PC-3 (cell line): ENCODE measurements around the gene MORN4. TPM values are rescaled to one million over a fixed set of nuclear protein-coding genes. Genes with fewer than 3 reads are reported as not detected.

Experiments
- ATAC-seq: fragments of 200-7000 bp; cut with Tn5 transposase; 2 replicates; pipeline ENCODE4 v1.9.1; 2020; ENCODE audit warnings: mild to moderate bottlenecking, moderate library complexity
- BruUV-seq: library from RNA; stranded (reverse); fragments of 400-500 nt; replicated peaks from 2 replicates; lab custom pipeline; 2021; lab: Mats Ljungman, UMichigan
- CTCF ChIA-PET: fragments of 300-600 bp; sonication (Branson Sonifier 250); formaldehyde crosslinking; loops from one replicate; lab custom pipeline; 2022; ENCODE audit warnings: antibody characterized with exemption; lab: Charles Lee
- POLR2A ChIA-PET: fragments of 300-600 bp; sonication (Branson Sonifier 250); formaldehyde crosslinking; loops from one replicate; lab custom pipeline; 2022; ENCODE audit warnings: antibody characterized with exemption; ENCODE audit not compliant: unreplicated experiment; lab: Charles Lee
- DNase-seq: peaks from one replicate; pipeline ENCODE4 v3.0.0-alpha.2; 2015
- H2AFZ ChIP-seq: fragments of 300-600 bp; sonication (generic); 2 replicates; pipeline ENCODE4 v1.6.0; 2016; ENCODE audit warnings: antibody characterized with exemption, low read length
- H3F3A ChIP-seq: fragments of 300-600 bp; sonication (generic); one replicate; pipeline ENCODE4 v1.6.0; 2017; ENCODE audit warnings: antibody characterized with exemption, low read length, control low read depth, mild to moderate bottlenecking; ENCODE audit not compliant: unreplicated experiment
- H3K27ac ChIP-seq: fragments of 300-600 bp; sonication (generic); 2 replicates; pipeline ENCODE4 v1.5.1; 2016; ENCODE audit warnings: mild to moderate bottlenecking, low read length
- H3K27me3 ChIP-seq: fragments of 300-600 bp; sonication (generic); 2 replicates; pipeline ENCODE4 v1.6.1; 2016; ENCODE audit warnings: low read length, mixed read lengths
- H3K36me3 ChIP-seq: fragments of 300-600 bp; sonication (generic); 2 replicates; pipeline ENCODE4 v1.6.1; 2016; ENCODE audit warnings: low read depth, mixed run types, low read length, mixed read lengths
- H3K4me1 ChIP-seq: fragments of 300-600 bp; sonication (generic); 2 replicates; pipeline ENCODE4 v1.5.1; 2016; ENCODE audit warnings: low read length; ENCODE audit not compliant: insufficient read depth
- H3K4me2 ChIP-seq: fragments of 300-600 bp; sonication (generic); 2 replicates; pipeline ENCODE4 v1.6.0; 2016; ENCODE audit warnings: low read length
- H3K4me3 ChIP-seq: fragments of 300-600 bp; sonication (generic); 2 replicates; pipeline ENCODE4 v1.5.1; 2016; ENCODE audit warnings: mild to moderate bottlenecking, low read length, mixed read lengths
- H3K79me2 ChIP-seq: fragments of 300-600 bp; sonication (generic); 2 replicates; pipeline ENCODE4 v1.6.1; 2017; ENCODE audit warnings: low read length, mixed read lengths
- H3K9ac ChIP-seq: fragments of 300-600 bp; sonication (generic); 2 replicates; pipeline ENCODE4 v1.6.0; 2016; ENCODE audit warnings: mild to moderate bottlenecking, low read length
- H3K9me2 ChIP-seq: fragments of 300-600 bp; sonication (generic); replicated peaks from 2 replicates; pipeline ENCODE4 v1.6.1; 2016; ENCODE audit warnings: mixed run types, low read length, mixed read lengths
- H3K9me3 ChIP-seq: fragments of 300-600 bp; sonication (generic); 2 replicates; pipeline ENCODE4 v1.6.1; 2016; ENCODE audit warnings: low read length, mixed read lengths
- H4K20me1 ChIP-seq: fragments of 300-600 bp; sonication (generic); 2 replicates; pipeline ENCODE4 v1.6.1; 2016; ENCODE audit warnings: low read length, mixed read lengths
- EZH2 ChIP-seq: fragments of 300-600 bp; sonication (generic); IDR thresholded peaks from one replicate; pipeline ENCODE4 v1.6.1; 2017; ENCODE audit warnings: antibody characterized with exemption, mild to moderate bottlenecking, low read length; ENCODE audit not compliant: unreplicated experiment
- EZH2phosphoT487 ChIP-seq: fragments of 300-600 bp; sonication (generic); IDR thresholded peaks from 2 replicates; pipeline ENCODE4 v1.6.1; 2018; ENCODE audit warnings: mild to moderate bottlenecking, antibody characterized with exemption, low read length, borderline replicate concordance
- intact Hi-C: fragments of 100-400 bp; cut with micrococcal nuclease; formaldehyde crosslinking; loops from 2 replicates; pipeline ENCODE4 v1.9.0; 2023
- total RNA-seq: library from RNA; depleted of rRNA; stranded (reverse); fragments of >200 nt; gene quantifications from 2 replicates; pipeline ENCODE4 v1.2.3, GENCODE V29; 2014
- TF ChIP-seq, protein P1 (sequence below): fragments of 300-600 bp; sonication (generic); conservative IDR thresholded peaks from 2 replicates; pipeline ENCODE4 v1.5.1; 2017; ENCODE audit warnings: antibody characterized with exemption, low read depth, mild to moderate bottlenecking, low read length

The MORN4 gene
- total RNA-seq, 1 experiment from 2014 or later = 12.9 TPM

DNA sequence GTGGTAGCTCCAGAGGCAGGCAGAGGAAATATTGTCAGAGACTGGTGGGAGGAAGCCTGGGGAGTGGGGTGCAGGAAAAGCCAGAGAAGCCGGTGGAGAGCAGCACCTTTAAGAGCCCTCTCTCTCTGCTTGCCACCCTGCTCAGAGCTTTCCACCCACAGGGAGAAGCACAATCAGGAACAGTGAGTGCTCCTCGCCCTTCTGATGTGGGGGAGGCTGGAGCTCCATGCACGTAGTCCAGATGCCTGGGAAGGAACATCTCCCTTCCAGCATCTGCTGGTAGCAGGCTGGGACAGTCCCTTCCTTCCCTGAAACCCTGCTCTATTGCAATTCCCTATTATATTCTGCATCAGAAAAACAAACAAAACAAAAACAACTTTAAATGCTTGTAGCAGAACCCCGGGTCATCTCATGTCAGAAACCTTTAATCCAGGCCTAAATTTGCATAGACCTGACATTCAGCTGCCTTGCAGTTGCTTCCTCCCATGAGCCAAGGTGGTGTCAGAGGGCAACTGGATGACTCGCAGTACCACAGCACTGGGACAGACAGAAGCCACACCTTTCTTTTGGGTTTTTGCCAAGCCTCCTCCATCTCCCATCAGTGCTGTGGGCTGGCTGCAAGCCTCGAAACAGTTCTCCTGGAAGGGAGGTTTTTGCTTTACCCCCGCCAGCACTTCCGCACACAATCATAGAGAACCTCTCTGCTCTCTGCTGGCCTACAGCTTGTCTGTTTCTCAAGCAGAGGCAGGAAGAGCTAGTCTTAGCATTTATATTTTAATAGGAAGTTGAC lies 40.6 kb upstream of the MORN4 start:
- Histone ChIP-seq H3K4me2 (no peak overlapping the region), H3K9me2 (no peaks in the 10 kb centered on the region), H3K4me3 (no peak overlapping the region), H2AFZ (no peak overlapping the region), H3K27me3 (no peaks in the 10 kb centered on the region), H3K4me1 (peaks cover 6% of the 10 kb centered on the region; the same call in 1 of the 2 replicates), H3K9ac (no peak overlapping the region), H3K36me3 (peaks cover 13% of the 10 kb centered on the region), H3K9me3 (no peaks in the 10 kb centered on the region), H3K79me2 (no peaks in the 10 kb centered on the region), H3F3A (no peaks in the 10 kb centered on the region), H4K20me1 (no peaks in the 10 kb centered on the region), H3K27ac (no peak overlapping the region)
- CTCF ChIA-PET = no interaction called here
- no TSS peak for BruUV-seq
- intact Hi-C loops = no loop called here
- DNase-seq (peak; percentile 59), ATAC-seq (peak; percentile 72)
- TF ChIP-seq EZH2 = no peak
- TF ChIP-seq EZH2phosphoT487 = no peak
- TF ChIP-seq, protein P1, sequence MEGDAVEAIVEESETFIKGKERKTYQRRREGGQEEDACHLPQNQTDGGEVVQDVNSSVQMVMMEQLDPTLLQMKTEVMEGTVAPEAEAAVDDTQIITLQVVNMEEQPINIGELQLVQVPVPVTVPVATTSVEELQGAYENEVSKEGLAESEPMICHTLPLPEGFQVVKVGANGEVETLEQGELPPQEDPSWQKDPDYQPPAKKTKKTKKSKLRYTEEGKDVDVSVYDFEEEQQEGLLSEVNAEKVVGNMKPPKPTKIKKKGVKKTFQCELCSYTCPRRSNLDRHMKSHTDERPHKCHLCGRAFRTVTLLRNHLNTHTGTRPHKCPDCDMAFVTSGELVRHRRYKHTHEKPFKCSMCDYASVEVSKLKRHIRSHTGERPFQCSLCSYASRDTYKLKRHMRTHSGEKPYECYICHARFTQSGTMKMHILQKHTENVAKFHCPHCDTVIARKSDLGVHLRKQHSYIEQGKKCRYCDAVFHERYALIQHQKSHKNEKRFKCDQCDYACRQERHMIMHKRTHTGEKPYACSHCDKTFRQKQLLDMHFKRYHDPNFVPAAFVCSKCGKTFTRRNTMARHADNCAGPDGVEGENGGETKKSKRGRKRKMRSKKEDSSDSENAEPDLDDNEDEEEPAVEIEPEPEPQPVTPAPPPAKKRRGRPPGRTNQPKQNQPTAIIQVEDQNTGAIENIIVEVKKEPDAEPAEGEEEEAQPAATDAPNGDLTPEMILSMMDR = no peak
- POLR2A ChIA-PET = no interaction called here

DNA sequence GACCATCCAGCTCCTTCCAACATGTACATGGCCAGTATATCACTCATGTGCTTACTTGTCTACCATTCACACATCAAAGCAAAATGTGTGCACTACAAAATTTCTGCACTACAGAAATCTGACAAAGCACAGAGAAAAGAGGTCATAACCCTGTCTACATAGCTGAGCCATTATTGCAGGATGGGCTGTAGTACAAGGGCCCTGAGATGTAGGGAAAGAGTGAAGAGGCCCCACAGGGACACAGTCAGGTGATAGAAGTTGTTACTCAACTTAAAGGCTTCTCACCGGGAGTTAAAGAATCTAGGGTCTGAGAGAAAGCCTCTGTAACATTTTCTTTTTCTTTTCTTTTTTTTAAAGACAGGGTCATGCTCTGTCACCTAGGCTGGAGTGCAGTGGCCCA lies 36.3 kb upstream of the MORN4 start:
- CTCF ChIA-PET = no interaction called here

More for the DNA sequence above, 36.3 kb upstream of the MORN4 start:
- Histone ChIP-seq H3K27ac (no peak overlapping the region), H3F3A (no peaks in the 10 kb centered on the region), H3K9me3 (no peaks in the 10 kb centered on the region), H2AFZ (no peak overlapping the region), H3K4me3 (no peak overlapping the region), H3K9ac (no peak overlapping the region), H3K27me3 (no peaks in the 10 kb centered on the region), H3K4me1 (peaks cover 6% of the 10 kb centered on the region; the same call in 1 of the 2 replicates), H3K4me2 (no peak overlapping the region), H3K79me2 (no peaks in the 10 kb centered on the region), H3K9me2 (no peaks in the 10 kb centered on the region), H4K20me1 (no peaks in the 10 kb centered on the region), H3K36me3 (peaks cover 7% of the 10 kb centered on the region; the same call in 1 of the 2 replicates)
- POLR2A ChIA-PET = no interaction called here
- DNase-seq = no peak
- intact Hi-C loops = no loop called here
- no TSS peak for BruUV-seq
- no peak for ATAC-seq
- TF ChIP-seq EZH2 (no peak), EZH2phosphoT487 (no peak)
- TF ChIP-seq, protein P1 = no peak
